ENCODE measurements around the gene OR51F1. TPM values are rescaled to one million over a fixed set of nuclear protein-coding genes. Genes with fewer than 3 reads are reported as not detected.

The OR51F1 gene
- total and polyA plus RNA-seq, 2 of the 8 experiments (the other 6 are each of a cell fraction or from before 2014, with no cell fraction given), result not detected

GRCh38 chr11:4769838-4770237, at the start of gene OR51F1 (continued):
- no peak for TF ChIP-seq CHD7 (IDR thresholded peaks at IDR 0.05; ENCODE audit: insufficient replicate concordance, low read length)
- TF ChIP-seq JUN (IDR thresholded peaks at IDR 0.05; ENCODE audit: low read depth, low read length), result no peak
- TF ChIP-seq TEAD4 (IDR thresholded peaks at IDR 0.05; ENCODE audit: low read depth, low read length), result no peak
- no peak for TF ChIP-seq ASH2L (IDR thresholded peaks at IDR 0.05; ENCODE audit: low read length)
- no peak for TF ChIP-seq MAX (IDR thresholded peaks at IDR 0.05)

Data from H1 (cell line).